ENCODE data around the gene PARS2. TPM values are rescaled to one million over a fixed set of nuclear protein-coding genes. Genes with fewer than 3 reads are reported as not detected.
A peak's percentile ranks its signal among the peaks of the same experiment; 100 is the strongest.

Gene PARS2
- total RNA-seq, 1 donor from 2014 or later: 7.7 TPM

DNA sequence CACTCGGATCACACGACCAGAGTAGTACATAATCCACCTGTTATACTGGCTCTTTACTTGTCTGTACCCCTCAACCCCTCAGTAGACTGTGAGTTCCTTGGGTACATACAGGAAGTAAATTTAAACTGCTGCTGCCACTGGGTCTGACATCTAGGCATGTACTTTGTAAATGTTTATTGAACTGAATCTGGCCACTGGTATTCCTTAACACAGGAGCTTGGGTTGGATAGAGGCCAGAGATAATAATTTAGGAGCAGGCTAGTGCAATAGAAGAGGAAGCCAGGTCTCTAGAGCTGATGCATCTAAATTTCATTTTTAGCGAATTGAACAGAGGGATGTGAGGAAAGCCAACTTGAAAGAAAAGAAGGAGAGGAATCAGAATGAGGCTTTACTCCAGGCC is 36.3 kb downstream of the PARS2 start:
- no peak overlapping the region for H3K27ac Mint-ChIP-seq
- peaks cover 39% of the 10 kb centered on the region for H3K9me3 Mint-ChIP-seq
- H3K27me3 Mint-ChIP-seq (ENCODE audit: low read depth): no peaks in the 10 kb centered on the region
- peaks cover 68% of the 10 kb centered on the region for H3K36me3 Mint-ChIP-seq
- TF ChIP-seq, protein P1, sequence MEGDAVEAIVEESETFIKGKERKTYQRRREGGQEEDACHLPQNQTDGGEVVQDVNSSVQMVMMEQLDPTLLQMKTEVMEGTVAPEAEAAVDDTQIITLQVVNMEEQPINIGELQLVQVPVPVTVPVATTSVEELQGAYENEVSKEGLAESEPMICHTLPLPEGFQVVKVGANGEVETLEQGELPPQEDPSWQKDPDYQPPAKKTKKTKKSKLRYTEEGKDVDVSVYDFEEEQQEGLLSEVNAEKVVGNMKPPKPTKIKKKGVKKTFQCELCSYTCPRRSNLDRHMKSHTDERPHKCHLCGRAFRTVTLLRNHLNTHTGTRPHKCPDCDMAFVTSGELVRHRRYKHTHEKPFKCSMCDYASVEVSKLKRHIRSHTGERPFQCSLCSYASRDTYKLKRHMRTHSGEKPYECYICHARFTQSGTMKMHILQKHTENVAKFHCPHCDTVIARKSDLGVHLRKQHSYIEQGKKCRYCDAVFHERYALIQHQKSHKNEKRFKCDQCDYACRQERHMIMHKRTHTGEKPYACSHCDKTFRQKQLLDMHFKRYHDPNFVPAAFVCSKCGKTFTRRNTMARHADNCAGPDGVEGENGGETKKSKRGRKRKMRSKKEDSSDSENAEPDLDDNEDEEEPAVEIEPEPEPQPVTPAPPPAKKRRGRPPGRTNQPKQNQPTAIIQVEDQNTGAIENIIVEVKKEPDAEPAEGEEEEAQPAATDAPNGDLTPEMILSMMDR (IDR thresholded peaks at IDR 0.05; ENCODE audit: unreplicated experiment): no peak
- H3K4me1 Mint-ChIP-seq: no peaks in the 10 kb centered on the region
- H3K4me3 Mint-ChIP-seq: no peak overlapping the region
- no peak for DNase-seq (ENCODE audit: low spot score in 2 of 2, unreplicated experiment in 2 of 2)

DNA sequence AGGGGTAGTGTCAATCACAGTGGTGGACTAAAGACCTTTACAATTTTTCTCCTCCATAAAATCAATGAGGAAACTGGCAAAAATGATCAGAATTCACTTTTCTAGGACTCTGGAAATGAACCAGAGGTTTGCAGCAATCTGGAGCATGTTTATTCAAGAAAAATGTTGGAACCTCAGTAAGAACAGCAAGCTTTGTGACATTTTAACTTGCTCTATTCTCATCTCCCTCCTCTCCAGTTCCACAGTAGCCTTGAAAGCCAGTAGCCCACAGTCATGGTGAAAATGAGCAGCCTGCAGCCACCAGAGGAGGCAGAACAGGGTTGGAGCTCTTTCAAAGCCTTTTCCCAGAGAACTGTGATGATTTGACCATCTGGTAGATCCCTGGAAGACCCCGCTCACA is 39.6 kb downstream of the PARS2 start:
- no peak for DNase-seq (ENCODE audit: low spot score in 2 of 2, unreplicated experiment in 2 of 2)
- no peaks in the 10 kb centered on the region for H3K4me1 Mint-ChIP-seq
- H3K9me3 Mint-ChIP-seq: peaks cover 40% of the 10 kb centered on the region
- no peaks in the 10 kb centered on the region for H3K27me3 Mint-ChIP-seq (ENCODE audit: low read depth)
- peaks cover 75% of the 10 kb centered on the region for H3K36me3 Mint-ChIP-seq
- TF ChIP-seq, protein P1 (IDR thresholded peaks at IDR 0.05; ENCODE audit: unreplicated experiment): no peak
- no peak overlapping the region for H3K4me3 Mint-ChIP-seq
- no peak overlapping the region for H3K27ac Mint-ChIP-seq

DNA sequence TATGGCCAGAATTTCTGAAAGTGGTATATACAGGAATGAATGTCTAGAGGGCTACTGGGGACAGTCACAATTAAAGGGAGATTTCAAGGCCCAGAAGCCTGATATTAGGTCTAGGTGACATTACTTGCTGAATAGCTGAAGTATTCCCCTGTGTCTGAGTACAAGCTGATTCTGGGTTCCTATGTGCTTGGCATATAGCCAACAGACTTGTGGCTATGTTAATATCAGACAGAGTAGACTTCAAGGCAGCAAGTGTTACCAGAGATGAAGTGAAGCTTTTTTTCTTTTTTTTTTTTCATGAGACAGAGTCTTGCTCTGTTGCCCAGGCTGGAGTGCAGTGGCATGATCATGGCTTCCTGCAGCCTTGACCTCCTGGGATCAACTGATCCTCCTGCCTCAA is 40.3 kb downstream of the PARS2 start:
- Mint-ChIP-seq H3K27me3 (ENCODE audit: low read depth) (no peaks in the 10 kb centered on the region), H3K36me3 (peaks cover 74% of the 10 kb centered on the region), H3K9me3 (peaks cover 40% of the 10 kb centered on the region), H3K4me3 (no peak overlapping the region), H3K4me1 (no peaks in the 10 kb centered on the region), H3K27ac (no peak overlapping the region)
- DNase-seq (ENCODE audit: low spot score in 2 of 2, unreplicated experiment in 2 of 2): no peak
- TF ChIP-seq, protein P1 (IDR thresholded peaks at IDR 0.05; ENCODE audit: unreplicated experiment): no peak

DNA sequence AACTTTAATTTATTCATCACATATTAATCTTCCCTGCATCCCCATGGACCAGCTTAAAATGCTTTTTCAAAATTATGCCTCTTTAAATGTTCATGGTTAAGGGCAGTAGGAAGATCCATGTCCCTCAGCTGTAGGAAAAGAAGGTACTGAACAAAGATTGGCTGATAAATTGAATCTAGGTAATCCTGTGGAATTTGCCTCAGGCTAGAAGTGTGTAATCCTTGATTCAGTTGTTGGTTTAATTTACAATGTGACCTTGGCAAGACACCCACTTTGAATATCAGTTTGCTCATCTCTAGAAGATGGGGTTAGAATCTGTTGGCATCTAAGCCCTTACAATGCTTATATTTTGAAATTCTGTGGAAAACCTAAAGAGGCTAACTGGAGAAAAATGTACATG is 42.6 kb downstream of the PARS2 start:
- no peak for DNase-seq (ENCODE audit: low spot score in 2 of 2, unreplicated experiment in 2 of 2)

DNA sequence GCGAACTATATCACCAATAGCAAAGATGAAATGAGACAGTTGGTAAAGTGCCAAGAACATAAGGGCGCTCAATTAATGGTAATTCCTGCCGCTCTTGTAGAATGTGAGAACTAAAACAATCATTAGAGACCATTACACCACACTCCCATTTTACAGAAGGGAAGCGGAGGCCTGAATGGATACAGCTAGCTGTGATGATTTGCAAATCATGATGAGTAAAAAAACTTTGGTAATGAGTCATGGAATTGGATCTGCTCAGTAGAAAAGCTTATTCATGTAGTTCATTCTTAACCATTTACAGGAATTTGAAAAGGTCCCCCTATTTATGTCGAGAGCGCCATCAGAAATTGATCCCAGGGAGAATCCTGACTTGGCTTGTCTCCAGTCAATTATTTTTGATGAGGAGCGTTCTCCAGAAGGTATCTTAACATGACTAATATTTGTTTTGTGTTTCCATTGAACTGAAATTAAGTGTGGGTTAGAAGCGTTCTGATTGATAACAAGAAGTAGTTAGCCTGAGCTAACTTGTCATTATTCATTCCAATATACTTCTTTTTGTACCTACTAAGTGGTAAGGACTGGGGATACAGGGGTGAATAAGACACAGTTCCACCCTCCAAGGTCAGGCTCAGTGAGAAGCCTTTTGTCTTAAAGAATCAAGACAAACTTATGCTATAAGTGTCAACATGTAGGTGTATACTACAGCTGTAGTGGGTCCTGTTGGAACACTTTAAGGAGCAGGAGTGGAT is 47.9 kb downstream of the PARS2 start:
- H3K27ac Mint-ChIP-seq: peak overlapping the region; percentile 81
- H3K36me3 Mint-ChIP-seq: peaks cover 15% of the 10 kb centered on the region
- peak overlapping the region; percentile 85 for H3K4me3 Mint-ChIP-seq
- H3K27me3 Mint-ChIP-seq (ENCODE audit: low read depth): peaks cover 9% of the 10 kb centered on the region
- DNase-seq (ENCODE audit: low spot score in 2 of 2, unreplicated experiment in 2 of 2): no peak
- H3K4me1 Mint-ChIP-seq: peaks cover 18% of the 10 kb centered on the region
- TF ChIP-seq, protein P1 (IDR thresholded peaks at IDR 0.05; ENCODE audit: unreplicated experiment): no peak
- no peaks in the 10 kb centered on the region for H3K9me3 Mint-ChIP-seq

More for the DNA sequence above, 42.6 kb downstream of the PARS2 start:
- H3K36me3 Mint-ChIP-seq: peaks cover 64% of the 10 kb centered on the region
- no peak overlapping the region for H3K27ac Mint-ChIP-seq
- no peak overlapping the region for H3K4me3 Mint-ChIP-seq
- H3K9me3 Mint-ChIP-seq: peaks cover 34% of the 10 kb centered on the region
- peaks cover 5% of the 10 kb centered on the region for H3K4me1 Mint-ChIP-seq
- TF ChIP-seq, protein P1 (IDR thresholded peaks at IDR 0.05; ENCODE audit: unreplicated experiment): no peak
- H3K27me3 Mint-ChIP-seq (ENCODE audit: low read depth): no peaks in the 10 kb centered on the region

Data from mesothelial cell of epicardium (in vitro differentiated cells).